WTC11 (cell line): ENCODE data around the gene OR52D1.

Experiments
- CREB1 ChIP-seq: sonication (generic); formaldehyde crosslinking; IDR thresholded peaks from 2 replicates; pipeline ENCODE4 v1.8.0; 2023; ENCODE audit warnings: mild to moderate bottlenecking, missing genetic modification reagents
- ESRRA ChIP-seq: sonication (generic); formaldehyde crosslinking; IDR thresholded peaks from 2 replicates; pipeline ENCODE4 v1.8.1; 2022; ENCODE audit warnings: mild to moderate bottlenecking, missing genetic modification reagents, borderline replicate concordance
- FOXJ3 ChIP-seq: sonication (generic); formaldehyde crosslinking; IDR thresholded peaks from 2 replicates; pipeline ENCODE4 v1.9.0; 2021; ENCODE audit warnings: missing genetic modification reagents, mild to moderate bottlenecking, borderline replicate concordance
- NFYB ChIP-seq: sonication (generic); formaldehyde crosslinking; conservative IDR thresholded peaks from 2 replicates; pipeline ENCODE4 v1.8.0; 2022; ENCODE audit warnings: low read depth, missing genetic modification reagents
- TF ChIP-seq, protein P1 (sequence below): fragments of 200-600 bp; IDR thresholded peaks from 2 replicates; pipeline ENCODE4 v1.8.0; 2022; ENCODE audit warnings: antibody characterized with exemption
- TF ChIP-seq, protein P2 (sequence below): sonication (generic); formaldehyde crosslinking; IDR thresholded peaks from 2 replicates; pipeline ENCODE4 v1.8.1; 2023; ENCODE audit warnings: mild to moderate bottlenecking, missing genetic modification reagents, moderate library complexity
- TF ChIP-seq, protein P3 (sequence below): fragments of 250-450 bp; sonication (Bioruptor Pico); IDR thresholded peaks from 2 replicates; pipeline ENCODE4 v2.1.2; 2022; ENCODE audit warnings: mild to moderate bottlenecking, moderate library complexity
- TF ChIP-seq, protein P4 (sequence below): sonication (generic); formaldehyde crosslinking; IDR thresholded peaks from 2 replicates; pipeline ENCODE4 v1.8.1; 2023; ENCODE audit warnings: mild to moderate bottlenecking, missing genetic modification reagents
- TF ChIP-seq, protein P5 (sequence below): sonication (generic); formaldehyde crosslinking; IDR thresholded peaks from 2 replicates; pipeline ENCODE4 v1.8.1; 2022; ENCODE audit warnings: mild to moderate bottlenecking, moderate library complexity, missing genetic modification reagents
- TF ChIP-seq, protein P6 (sequence below): sonication (generic); formaldehyde crosslinking; conservative IDR thresholded peaks from 2 replicates; pipeline ENCODE4 v1.8.1; 2022; ENCODE audit warnings: mild to moderate bottlenecking, missing genetic modification reagents
- TF ChIP-seq, protein P7 (sequence below): sonication (generic); formaldehyde crosslinking; IDR thresholded peaks from 2 replicates; pipeline ENCODE4 v1.8.0; 2022; ENCODE audit warnings: mild to moderate bottlenecking, missing genetic modification reagents
- TF ChIP-seq, protein P8 (sequence below): sonication (generic); formaldehyde crosslinking; IDR thresholded peaks from 2 replicates; pipeline ENCODE4 v1.8.1; 2022; ENCODE audit warnings: mild to moderate bottlenecking, missing genetic modification reagents, moderate library complexity, borderline replicate concordance
- TF ChIP-seq, protein P9 (sequence below): sonication (generic); formaldehyde crosslinking; IDR thresholded peaks from 2 replicates; pipeline ENCODE4 v1.8.1; 2023; ENCODE audit warnings: mild to moderate bottlenecking, missing genetic modification reagents, moderate library complexity
- TF ChIP-seq, protein P10 (sequence below): sonication (generic); formaldehyde crosslinking; IDR thresholded peaks from 2 replicates; pipeline ENCODE4 v1.8.1; 2023; ENCODE audit warnings: mild to moderate bottlenecking, moderate library complexity, missing genetic modification reagents

DNA sequence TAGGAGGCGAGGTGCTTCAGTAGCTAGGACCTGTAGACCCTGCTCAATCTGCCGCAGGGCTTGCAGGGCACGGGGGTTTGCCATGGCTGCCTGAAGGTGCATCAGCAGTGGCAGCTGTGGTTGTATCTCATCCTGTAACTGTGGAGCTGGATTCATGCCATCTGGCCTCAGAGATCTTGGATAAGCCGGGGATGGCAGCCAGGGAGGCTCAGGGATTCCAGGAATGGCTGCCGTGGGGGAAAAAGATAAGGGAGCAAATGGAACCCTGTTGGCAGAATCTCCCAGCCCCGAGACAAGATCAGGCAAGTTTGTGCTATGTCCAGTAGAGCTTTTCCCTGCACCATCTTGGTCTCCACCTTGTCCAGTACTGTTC is 19.4 kb downstream of the OR52D1 start:
- TF ChIP-seq, protein P1, sequence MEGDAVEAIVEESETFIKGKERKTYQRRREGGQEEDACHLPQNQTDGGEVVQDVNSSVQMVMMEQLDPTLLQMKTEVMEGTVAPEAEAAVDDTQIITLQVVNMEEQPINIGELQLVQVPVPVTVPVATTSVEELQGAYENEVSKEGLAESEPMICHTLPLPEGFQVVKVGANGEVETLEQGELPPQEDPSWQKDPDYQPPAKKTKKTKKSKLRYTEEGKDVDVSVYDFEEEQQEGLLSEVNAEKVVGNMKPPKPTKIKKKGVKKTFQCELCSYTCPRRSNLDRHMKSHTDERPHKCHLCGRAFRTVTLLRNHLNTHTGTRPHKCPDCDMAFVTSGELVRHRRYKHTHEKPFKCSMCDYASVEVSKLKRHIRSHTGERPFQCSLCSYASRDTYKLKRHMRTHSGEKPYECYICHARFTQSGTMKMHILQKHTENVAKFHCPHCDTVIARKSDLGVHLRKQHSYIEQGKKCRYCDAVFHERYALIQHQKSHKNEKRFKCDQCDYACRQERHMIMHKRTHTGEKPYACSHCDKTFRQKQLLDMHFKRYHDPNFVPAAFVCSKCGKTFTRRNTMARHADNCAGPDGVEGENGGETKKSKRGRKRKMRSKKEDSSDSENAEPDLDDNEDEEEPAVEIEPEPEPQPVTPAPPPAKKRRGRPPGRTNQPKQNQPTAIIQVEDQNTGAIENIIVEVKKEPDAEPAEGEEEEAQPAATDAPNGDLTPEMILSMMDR, result no peak
- TF ChIP-seq, protein P2, sequence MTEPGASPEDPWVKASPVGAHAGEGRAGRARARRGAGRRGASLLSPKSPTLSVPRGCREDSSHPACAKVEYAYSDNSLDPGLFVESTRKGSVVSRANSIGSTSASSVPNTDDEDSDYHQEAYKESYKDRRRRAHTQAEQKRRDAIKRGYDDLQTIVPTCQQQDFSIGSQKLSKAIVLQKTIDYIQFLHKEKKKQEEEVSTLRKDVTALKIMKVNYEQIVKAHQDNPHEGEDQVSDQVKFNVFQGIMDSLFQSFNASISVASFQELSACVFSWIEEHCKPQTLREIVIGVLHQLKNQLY (CRISPR knock-in tag), result no peak
- TF ChIP-seq, protein P3, sequence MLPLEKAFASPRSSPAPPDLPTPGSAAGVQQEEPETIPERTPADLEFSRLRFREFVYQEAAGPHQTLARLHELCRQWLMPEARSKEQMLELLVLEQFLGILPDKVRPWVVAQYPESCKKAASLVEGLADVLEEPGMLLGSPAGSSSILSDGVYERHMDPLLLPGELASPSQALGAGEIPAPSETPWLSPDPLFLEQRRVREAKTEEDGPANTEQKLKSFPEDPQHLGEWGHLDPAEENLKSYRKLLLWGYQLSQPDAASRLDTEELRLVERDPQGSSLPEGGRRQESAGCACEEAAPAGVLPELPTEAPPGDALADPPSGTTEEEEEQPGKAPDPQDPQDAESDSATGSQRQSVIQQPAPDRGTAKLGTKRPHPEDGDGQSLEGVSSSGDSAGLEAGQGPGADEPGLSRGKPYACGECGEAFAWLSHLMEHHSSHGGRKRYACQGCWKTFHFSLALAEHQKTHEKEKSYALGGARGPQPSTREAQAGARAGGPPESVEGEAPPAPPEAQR (CRISPR knock-in tag), result no peak
- TF ChIP-seq FOXJ3 (CRISPR knock-in tag) (no peak), NFYB (no peak), CREB1 (CRISPR knock-in tag) (no peak), ESRRA (CRISPR knock-in tag) (no peak)
- TF ChIP-seq, protein P4, sequence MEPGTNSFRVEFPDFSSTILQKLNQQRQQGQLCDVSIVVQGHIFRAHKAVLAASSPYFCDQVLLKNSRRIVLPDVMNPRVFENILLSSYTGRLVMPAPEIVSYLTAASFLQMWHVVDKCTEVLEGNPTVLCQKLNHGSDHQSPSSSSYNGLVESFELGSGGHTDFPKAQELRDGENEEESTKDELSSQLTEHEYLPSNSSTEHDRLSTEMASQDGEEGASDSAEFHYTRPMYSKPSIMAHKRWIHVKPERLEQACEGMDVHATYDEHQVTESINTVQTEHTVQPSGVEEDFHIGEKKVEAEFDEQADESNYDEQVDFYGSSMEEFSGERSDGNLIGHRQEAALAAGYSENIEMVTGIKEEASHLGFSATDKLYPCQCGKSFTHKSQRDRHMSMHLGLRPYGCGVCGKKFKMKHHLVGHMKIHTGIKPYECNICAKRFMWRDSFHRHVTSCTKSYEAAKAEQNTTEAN (CRISPR knock-in tag), result no peak
- TF ChIP-seq, protein P5, sequence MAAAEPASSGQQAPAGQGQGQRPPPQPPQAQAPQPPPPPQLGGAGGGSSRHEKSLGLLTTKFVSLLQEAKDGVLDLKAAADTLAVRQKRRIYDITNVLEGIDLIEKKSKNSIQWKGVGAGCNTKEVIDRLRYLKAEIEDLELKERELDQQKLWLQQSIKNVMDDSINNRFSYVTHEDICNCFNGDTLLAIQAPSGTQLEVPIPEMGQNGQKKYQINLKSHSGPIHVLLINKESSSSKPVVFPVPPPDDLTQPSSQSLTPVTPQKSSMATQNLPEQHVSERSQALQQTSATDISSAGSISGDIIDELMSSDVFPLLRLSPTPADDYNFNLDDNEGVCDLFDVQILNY (CRISPR knock-in tag), result no peak
- TF ChIP-seq, protein P6, sequence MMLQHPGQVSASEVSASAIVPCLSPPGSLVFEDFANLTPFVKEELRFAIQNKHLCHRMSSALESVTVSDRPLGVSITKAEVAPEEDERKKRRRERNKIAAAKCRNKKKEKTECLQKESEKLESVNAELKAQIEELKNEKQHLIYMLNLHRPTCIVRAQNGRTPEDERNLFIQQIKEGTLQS (CRISPR knock-in tag), result no peak
- TF ChIP-seq, protein P7, sequence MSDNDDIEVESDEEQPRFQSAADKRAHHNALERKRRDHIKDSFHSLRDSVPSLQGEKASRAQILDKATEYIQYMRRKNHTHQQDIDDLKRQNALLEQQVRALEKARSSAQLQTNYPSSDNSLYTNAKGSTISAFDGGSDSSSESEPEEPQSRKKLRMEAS (CRISPR knock-in tag), result no peak
- TF ChIP-seq, protein P8, sequence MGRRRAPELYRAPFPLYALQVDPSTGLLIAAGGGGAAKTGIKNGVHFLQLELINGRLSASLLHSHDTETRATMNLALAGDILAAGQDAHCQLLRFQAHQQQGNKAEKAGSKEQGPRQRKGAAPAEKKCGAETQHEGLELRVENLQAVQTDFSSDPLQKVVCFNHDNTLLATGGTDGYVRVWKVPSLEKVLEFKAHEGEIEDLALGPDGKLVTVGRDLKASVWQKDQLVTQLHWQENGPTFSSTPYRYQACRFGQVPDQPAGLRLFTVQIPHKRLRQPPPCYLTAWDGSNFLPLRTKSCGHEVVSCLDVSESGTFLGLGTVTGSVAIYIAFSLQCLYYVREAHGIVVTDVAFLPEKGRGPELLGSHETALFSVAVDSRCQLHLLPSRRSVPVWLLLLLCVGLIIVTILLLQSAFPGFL, result no peak
- TF ChIP-seq, protein P9, sequence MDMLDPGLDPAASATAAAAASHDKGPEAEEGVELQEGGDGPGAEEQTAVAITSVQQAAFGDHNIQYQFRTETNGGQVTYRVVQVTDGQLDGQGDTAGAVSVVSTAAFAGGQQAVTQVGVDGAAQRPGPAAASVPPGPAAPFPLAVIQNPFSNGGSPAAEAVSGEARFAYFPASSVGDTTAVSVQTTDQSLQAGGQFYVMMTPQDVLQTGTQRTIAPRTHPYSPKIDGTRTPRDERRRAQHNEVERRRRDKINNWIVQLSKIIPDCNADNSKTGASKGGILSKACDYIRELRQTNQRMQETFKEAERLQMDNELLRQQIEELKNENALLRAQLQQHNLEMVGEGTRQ (CRISPR knock-in tag), result no peak
- TF ChIP-seq, protein P10, sequence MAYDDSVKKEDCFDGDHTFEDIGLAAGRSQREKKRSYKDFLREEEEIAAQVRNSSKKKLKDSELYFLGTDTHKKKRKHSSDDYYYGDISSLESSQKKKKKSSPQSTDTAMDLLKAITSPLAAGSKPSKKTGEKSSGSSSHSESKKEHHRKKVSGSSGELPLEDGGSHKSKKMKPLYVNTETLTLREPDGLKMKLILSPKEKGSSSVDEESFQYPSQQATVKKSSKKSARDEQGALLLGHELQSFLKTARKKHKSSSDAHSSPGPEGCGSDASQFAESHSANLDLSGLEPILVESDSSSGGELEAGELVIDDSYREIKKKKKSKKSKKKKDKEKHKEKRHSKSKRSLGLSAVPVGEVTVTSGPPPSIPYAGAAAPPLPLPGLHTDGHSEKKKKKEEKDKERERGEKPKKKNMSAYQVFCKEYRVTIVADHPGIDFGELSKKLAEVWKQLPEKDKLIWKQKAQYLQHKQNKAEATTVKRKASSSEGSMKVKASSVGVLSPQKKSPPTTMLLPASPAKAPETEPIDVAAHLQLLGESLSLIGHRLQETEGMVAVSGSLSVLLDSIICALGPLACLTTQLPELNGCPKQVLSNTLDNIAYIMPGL, result no peak
